Testis (tissue), 2 donors: Measurements from ENCODE around the gene MCC.

Source experiments
- CTCF ChIP-seq, 3 experiments: fragments of 450-650 bp in 2 of 3; fragments of 200-600 bp in 1 of 3; sonication (generic) in 1 of 3; IDR thresholded peaks; one replicate each; pipeline ENCODE4 v1.5.1; 2016 to 2019; ENCODE audit warnings: antibody characterized with exemption in 3 of 3, mild to moderate bottlenecking in 2 of 3, moderate library complexity in 1 of 3
- POLR2A ChIP-seq: fragments of 450-650 bp; IDR thresholded peaks from one replicate; pipeline ENCODE4 v1.6.1; 2017; ENCODE audit warnings: antibody characterized with exemption, mild to moderate bottlenecking, moderate library complexity

DNA sequence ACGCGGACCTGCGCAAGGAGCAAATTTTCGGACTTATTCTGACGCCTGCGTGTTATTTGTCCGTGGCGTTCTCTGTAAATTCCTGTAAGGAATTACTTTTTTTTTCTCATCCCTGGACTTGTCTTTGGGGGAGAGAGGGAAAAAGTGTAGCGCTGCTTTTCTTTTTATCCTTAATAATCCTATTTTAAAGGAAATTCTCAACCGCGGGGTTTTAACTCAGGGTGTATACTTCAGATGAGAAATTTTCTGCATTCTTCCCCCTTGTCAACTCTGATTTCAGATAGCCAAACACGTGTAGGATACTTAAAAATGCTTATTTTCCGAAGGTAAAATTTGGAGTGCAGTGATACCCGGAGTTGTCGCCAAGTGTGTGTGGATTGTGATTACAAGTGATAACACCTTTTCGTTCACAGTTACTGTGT, 510.8 kb downstream of the MCC start:
- TF ChIP-seq POLR2A: no peak
- TF ChIP-seq CTCF (IDR thresholded peaks at IDR 0.05): no peak
